ENCODE data around the gene STH.

DNA sequence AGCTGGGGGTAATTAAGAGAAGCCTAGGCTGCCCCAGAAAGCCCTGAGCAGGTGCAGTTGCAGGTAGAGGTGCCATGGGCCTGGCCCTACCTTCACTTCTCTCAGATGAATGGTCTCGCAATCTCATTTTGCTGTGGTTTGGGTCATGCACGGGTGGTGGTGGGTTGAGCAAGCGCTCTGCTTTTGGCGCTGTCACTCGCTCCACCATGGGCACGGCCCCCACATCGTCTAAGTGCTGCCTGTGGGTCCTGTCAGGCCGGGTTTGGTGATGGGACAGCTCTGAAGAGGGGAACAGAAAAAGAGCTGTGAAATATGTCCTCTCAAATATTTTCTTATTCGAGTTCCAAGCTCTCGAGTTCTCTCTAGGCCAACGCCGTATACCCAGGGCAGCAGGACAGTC, 39.9 kb downstream of the STH start:
- TF ChIP-seq POLR2AphosphoS2 (IDR thresholded peaks at IDR 0.05; ENCODE audit: low read depth, low read length), result no peak
- no peak for TF ChIP-seq PAX5 (IDR thresholded peaks at IDR 0.05; ENCODE audit: borderline replicate concordance, low read depth, low read length)
- no peak for TF ChIP-seq POLR2AphosphoS5 (IDR thresholded peaks at IDR 0.05; ENCODE audit: low read length)
- TF ChIP-seq EP300 (IDR thresholded peaks at IDR 0.05; ENCODE audit: borderline replicate concordance in 1 of 2, control insufficient read depth in 1 of 2, low read depth in 2 of 2, low read length in 2 of 2), result no peak
- no peak for TF ChIP-seq TAF1 (IDR thresholded peaks at IDR 0.05; ENCODE audit: borderline replicate concordance, low read depth, low read length)
- TF ChIP-seq, protein P1, sequence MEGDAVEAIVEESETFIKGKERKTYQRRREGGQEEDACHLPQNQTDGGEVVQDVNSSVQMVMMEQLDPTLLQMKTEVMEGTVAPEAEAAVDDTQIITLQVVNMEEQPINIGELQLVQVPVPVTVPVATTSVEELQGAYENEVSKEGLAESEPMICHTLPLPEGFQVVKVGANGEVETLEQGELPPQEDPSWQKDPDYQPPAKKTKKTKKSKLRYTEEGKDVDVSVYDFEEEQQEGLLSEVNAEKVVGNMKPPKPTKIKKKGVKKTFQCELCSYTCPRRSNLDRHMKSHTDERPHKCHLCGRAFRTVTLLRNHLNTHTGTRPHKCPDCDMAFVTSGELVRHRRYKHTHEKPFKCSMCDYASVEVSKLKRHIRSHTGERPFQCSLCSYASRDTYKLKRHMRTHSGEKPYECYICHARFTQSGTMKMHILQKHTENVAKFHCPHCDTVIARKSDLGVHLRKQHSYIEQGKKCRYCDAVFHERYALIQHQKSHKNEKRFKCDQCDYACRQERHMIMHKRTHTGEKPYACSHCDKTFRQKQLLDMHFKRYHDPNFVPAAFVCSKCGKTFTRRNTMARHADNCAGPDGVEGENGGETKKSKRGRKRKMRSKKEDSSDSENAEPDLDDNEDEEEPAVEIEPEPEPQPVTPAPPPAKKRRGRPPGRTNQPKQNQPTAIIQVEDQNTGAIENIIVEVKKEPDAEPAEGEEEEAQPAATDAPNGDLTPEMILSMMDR (IDR thresholded peaks at IDR 0.05 in 2 of 3, conservative IDR thresholded peaks at IDR 0.05 in 1 of 3; ENCODE audit: control insufficient read depth in 2 of 3, extremely low read depth in 1 of 3, insufficient read depth in 1 of 3, low read depth in 3 of 3, low read length in 3 of 3), result no peak
- TF ChIP-seq NR2C2 (IDR thresholded peaks at IDR 0.05; ENCODE audit: borderline replicate concordance, control insufficient read depth, insufficient read length, low read depth), result no peak
- TF ChIP-seq, protein P2, sequence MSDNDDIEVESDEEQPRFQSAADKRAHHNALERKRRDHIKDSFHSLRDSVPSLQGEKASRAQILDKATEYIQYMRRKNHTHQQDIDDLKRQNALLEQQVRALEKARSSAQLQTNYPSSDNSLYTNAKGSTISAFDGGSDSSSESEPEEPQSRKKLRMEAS (IDR thresholded peaks at IDR 0.05; ENCODE audit: low read depth, low read length), result no peak
- TF ChIP-seq EZH2 (IDR thresholded peaks at IDR 0.05; ENCODE audit: borderline replicate concordance, control insufficient read depth, low read depth, low read length), result no peak
- no peak; the same call in 1 of the 2 replicates for TF ChIP-seq POLR2A (IDR thresholded peaks at IDR 0.05; ENCODE audit: low read depth, low read length)
- no peak for TF ChIP-seq NFYB (IDR thresholded peaks at IDR 0.05; ENCODE audit: insufficient read depth, low read depth, low read length)

Measured in GM12878 (cell line).